ENCODE data around the gene NEO1.

NEO1 gene

DNA sequence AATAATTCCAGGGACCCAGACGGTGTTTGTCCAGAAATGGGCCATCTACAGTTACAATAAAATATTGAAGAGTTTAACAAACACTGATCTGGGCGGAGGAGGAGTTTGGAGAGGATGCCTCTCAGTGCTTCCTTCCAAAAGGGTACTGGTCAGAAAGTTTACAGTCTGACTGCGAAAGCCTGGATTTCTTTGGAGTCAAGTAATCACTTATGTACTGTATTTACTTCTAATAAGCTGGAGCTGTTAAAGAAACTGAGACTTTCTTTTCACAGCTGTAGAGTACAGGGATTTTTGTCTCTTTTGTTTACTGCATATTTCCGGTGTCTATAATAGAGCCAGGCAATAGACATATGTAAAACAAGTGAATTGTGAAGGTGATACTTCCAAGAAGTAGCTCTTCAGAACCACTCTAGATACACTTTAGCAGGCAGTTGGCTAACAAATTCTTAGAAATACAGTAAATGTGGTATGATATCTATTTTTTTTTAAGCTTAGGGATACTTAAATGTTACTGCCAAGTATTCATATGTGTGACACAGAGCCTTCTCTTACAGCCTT lies 22.1 kb upstream of the NEO1 start:
- Histone ChIP-seq H3K23ac (ENCODE audit: low read length) (no peak overlapping the region), H3K4ac (ENCODE audit: low read depth, low read length) (no peak overlapping the region), H4K91ac (ENCODE audit: low read depth, low read length) (no peak overlapping the region), H2AK5ac (ENCODE audit: low read length) (no peak overlapping the region), H3K79me2 (ENCODE audit: control insufficient read depth, insufficient read depth, low read length, poor library complexity) (no peaks in the 10 kb centered on the region), H3K79me1 (ENCODE audit: low read length) (no peaks in the 10 kb centered on the region), H2BK5ac (ENCODE audit: low read depth, low read length, poor library complexity) (no peak overlapping the region), H4K8ac (ENCODE audit: low read depth, low read length) (no peak overlapping the region), H4K12ac (ENCODE audit: low read depth, low read length) (no peak overlapping the region), H3K14ac (ENCODE audit: low read length) (no peak overlapping the region), H2BK12ac (ENCODE audit: low read length) (no peak overlapping the region), H3K9ac (ENCODE audit: low read length) (no peak overlapping the region), H3K4me1 (ENCODE audit: control insufficient read depth in 1 of 2, insufficient read depth in 2 of 2, low read length in 2 of 2) (no peaks in the 10 kb centered on the region), H3K9me3 (ENCODE audit: insufficient read depth, low read depth, low read length) (no peaks in the 10 kb centered on the region), H3K36me3 (ENCODE audit: control insufficient read depth in 1 of 2, insufficient read depth in 2 of 2, low read length in 2 of 2) (no peaks in the 10 kb centered on the region), H3K27me3 (ENCODE audit: insufficient read depth, low read length) (no peaks in the 10 kb centered on the region), H3K4me2 (ENCODE audit: low read length) (no peak overlapping the region), H2AFZ (ENCODE audit: insufficient read depth, low read length, poor library complexity) (no peak overlapping the region), H3K18ac (ENCODE audit: low read length) (no peak overlapping the region), H3K27ac (ENCODE audit: low read depth, low read length) (no peak overlapping the region), H2BK120ac (ENCODE audit: insufficient read depth, low read length, poor library complexity) (no peak overlapping the region), H3K4me3 (ENCODE audit: low read depth, low read length) (no peak overlapping the region)
- WGBS (ENCODE audit: extremely low coverage, insufficient coverage, insufficient read length), result no CpG with 5 or more reads among the region's 4 CpGs
- DNase-seq, result no peak

DNA sequence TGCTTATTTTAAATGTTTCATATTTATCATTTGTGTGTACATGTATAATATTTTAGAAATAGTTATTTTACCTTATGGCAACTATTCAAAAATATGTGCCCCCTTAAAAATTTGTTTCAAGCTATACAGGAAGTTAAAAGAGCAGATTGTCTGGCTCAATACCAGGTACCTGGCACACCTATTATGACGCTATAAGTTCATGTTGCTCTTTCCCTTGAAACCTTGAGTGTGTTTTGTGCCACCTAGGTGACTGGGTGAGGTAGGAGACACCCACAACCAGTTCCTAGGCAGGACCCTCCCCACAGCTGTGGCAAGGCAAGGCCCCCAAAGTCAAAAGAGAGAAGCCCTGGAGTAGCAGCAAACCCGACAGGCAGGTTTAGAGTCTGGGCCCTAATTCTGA lies 20.6 kb upstream of the NEO1 start:
- H3K9ac ChIP-seq (ENCODE audit: low read length), result no peak overlapping the region
- H3K14ac ChIP-seq (ENCODE audit: low read length), result no peak overlapping the region
- no peaks in the 10 kb centered on the region for H3K79me1 ChIP-seq (ENCODE audit: low read length)
- no peaks in the 10 kb centered on the region for H3K79me2 ChIP-seq (ENCODE audit: control insufficient read depth, insufficient read depth, low read length, poor library complexity)
- no peak overlapping the region for H3K18ac ChIP-seq (ENCODE audit: low read length)
- H3K9me3 ChIP-seq (ENCODE audit: insufficient read depth, low read depth, low read length), result no peaks in the 10 kb centered on the region
- no peak overlapping the region for H3K27ac ChIP-seq (ENCODE audit: low read depth, low read length)
- H3K4me3 ChIP-seq (ENCODE audit: low read depth, low read length), result no peak overlapping the region
- no peak overlapping the region for H3K4ac ChIP-seq (ENCODE audit: low read depth, low read length)
- no peak overlapping the region for H2BK120ac ChIP-seq (ENCODE audit: insufficient read depth, low read length, poor library complexity)
- H2BK12ac ChIP-seq (ENCODE audit: low read length), result no peak overlapping the region
- no peak overlapping the region for H4K8ac ChIP-seq (ENCODE audit: low read depth, low read length)
- H3K23ac ChIP-seq (ENCODE audit: low read length), result peak overlapping the region; percentile 90
- no CpG with 5 or more reads among the region's 2 CpGs for WGBS (ENCODE audit: extremely low coverage, insufficient coverage, insufficient read length)
- H4K12ac ChIP-seq (ENCODE audit: low read depth, low read length), result no peak overlapping the region
- H3K4me2 ChIP-seq (ENCODE audit: low read length), result no peak overlapping the region
- H4K91ac ChIP-seq (ENCODE audit: low read depth, low read length), result no peak overlapping the region
- no peak overlapping the region for H2AK5ac ChIP-seq (ENCODE audit: low read length)
- H2AFZ ChIP-seq (ENCODE audit: insufficient read depth, low read length, poor library complexity), result no peak overlapping the region
- H2BK5ac ChIP-seq (ENCODE audit: low read depth, low read length, poor library complexity), result no peak overlapping the region
- H3K27me3 ChIP-seq (ENCODE audit: insufficient read depth, low read length), result no peaks in the 10 kb centered on the region
- no peaks in the 10 kb centered on the region for H3K4me1 ChIP-seq (ENCODE audit: control insufficient read depth in 1 of 2, insufficient read depth in 2 of 2, low read length in 2 of 2)
- no peaks in the 10 kb centered on the region for H3K36me3 ChIP-seq (ENCODE audit: control insufficient read depth in 1 of 2, insufficient read depth in 2 of 2, low read length in 2 of 2)
- no peak for DNase-seq

DNA sequence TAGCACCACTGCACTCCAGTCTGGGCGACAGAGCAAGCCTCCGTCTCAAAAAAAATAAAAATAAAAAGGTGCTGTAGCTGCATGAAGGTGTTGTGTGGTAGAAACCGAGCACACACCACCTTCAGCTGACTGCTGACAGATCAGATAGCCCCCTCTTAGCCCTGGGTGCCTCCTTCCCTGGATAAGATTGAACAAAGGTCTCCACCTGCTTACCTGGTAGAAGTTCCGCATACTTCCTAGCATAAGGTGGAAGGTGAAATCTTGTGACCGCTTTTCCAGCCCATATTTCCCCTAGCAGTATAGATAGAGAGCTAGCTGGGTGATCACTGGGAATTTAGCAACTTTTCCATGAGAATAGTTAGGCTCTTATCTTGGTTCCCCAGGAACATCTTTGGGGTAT lies 18.7 kb upstream of the NEO1 start:
- no peaks in the 10 kb centered on the region for H3K9me3 ChIP-seq (ENCODE audit: insufficient read depth, low read depth, low read length)
- H3K14ac ChIP-seq (ENCODE audit: low read length), result no peak overlapping the region
- no peak overlapping the region for H4K12ac ChIP-seq (ENCODE audit: low read depth, low read length)
- H3K27me3 ChIP-seq (ENCODE audit: insufficient read depth, low read length), result no peaks in the 10 kb centered on the region
- no peaks in the 10 kb centered on the region for H3K36me3 ChIP-seq (ENCODE audit: control insufficient read depth in 1 of 2, insufficient read depth in 2 of 2, low read length in 2 of 2)
- H3K4me2 ChIP-seq (ENCODE audit: low read length), result no peak overlapping the region
- H2AK5ac ChIP-seq (ENCODE audit: low read length), result no peak overlapping the region
- no peak overlapping the region for H4K91ac ChIP-seq (ENCODE audit: low read depth, low read length)
- no peak overlapping the region for H3K9ac ChIP-seq (ENCODE audit: low read length)
- no peaks in the 10 kb centered on the region for H3K4me1 ChIP-seq (ENCODE audit: control insufficient read depth in 1 of 2, insufficient read depth in 2 of 2, low read length in 2 of 2)
- no peak overlapping the region for H3K23ac ChIP-seq (ENCODE audit: low read length)
- H4K8ac ChIP-seq (ENCODE audit: low read depth, low read length), result no peak overlapping the region
- no peaks in the 10 kb centered on the region for H3K79me2 ChIP-seq (ENCODE audit: control insufficient read depth, insufficient read depth, low read length, poor library complexity)
- H2AFZ ChIP-seq (ENCODE audit: insufficient read depth, low read length, poor library complexity), result no peak overlapping the region
- no CpG with 5 or more reads among the region's 5 CpGs for WGBS (ENCODE audit: extremely low coverage, insufficient coverage, insufficient read length)
- DNase-seq, result no peak
- no peak overlapping the region for H3K4ac ChIP-seq (ENCODE audit: low read depth, low read length)
- H3K27ac ChIP-seq (ENCODE audit: low read depth, low read length), result no peak overlapping the region
- no peak overlapping the region for H3K18ac ChIP-seq (ENCODE audit: low read length)
- H2BK120ac ChIP-seq (ENCODE audit: insufficient read depth, low read length, poor library complexity), result no peak overlapping the region
- H3K4me3 ChIP-seq (ENCODE audit: low read depth, low read length), result no peak overlapping the region
- no peaks in the 10 kb centered on the region for H3K79me1 ChIP-seq (ENCODE audit: low read length)
- no peak overlapping the region for H2BK5ac ChIP-seq (ENCODE audit: low read depth, low read length, poor library complexity)
- no peak overlapping the region for H2BK12ac ChIP-seq (ENCODE audit: low read length)

DNA sequence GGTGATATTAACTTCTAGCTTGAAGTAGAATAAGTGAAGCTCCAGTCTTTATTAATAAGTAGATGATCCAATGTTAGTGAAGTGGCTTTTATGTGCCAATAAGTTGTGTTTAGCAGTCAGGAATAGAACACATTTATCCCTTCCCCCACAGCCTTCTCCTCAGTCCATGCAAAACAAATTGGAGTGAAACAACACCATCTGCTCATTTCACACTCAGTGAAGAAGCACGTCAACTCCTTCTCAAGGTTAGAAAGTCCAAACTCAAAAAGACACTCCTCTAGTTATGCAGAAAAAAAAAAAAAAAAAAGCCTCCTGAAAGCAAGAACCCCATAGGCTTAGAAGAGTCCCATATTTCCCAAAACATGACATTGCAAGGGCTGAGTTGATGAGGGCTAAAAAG lies 18.0 kb upstream of the NEO1 start:
- Histone ChIP-seq H3K36me3 (ENCODE audit: control insufficient read depth in 1 of 2, insufficient read depth in 2 of 2, low read length in 2 of 2) (no peaks in the 10 kb centered on the region), H3K23ac (ENCODE audit: low read length) (no peak overlapping the region), H2BK120ac (ENCODE audit: insufficient read depth, low read length, poor library complexity) (no peak overlapping the region), H3K27me3 (ENCODE audit: insufficient read depth, low read length) (no peaks in the 10 kb centered on the region), H2BK5ac (ENCODE audit: low read depth, low read length, poor library complexity) (no peak overlapping the region), H3K27ac (ENCODE audit: low read depth, low read length) (no peak overlapping the region), H3K9me3 (ENCODE audit: insufficient read depth, low read depth, low read length) (no peaks in the 10 kb centered on the region), H3K4me2 (ENCODE audit: low read length) (no peak overlapping the region), H2AK5ac (ENCODE audit: low read length) (no peak overlapping the region), H2AFZ (ENCODE audit: insufficient read depth, low read length, poor library complexity) (no peak overlapping the region), H4K12ac (ENCODE audit: low read depth, low read length) (no peak overlapping the region), H3K9ac (ENCODE audit: low read length) (no peak overlapping the region), H3K79me1 (ENCODE audit: low read length) (no peaks in the 10 kb centered on the region), H3K14ac (ENCODE audit: low read length) (no peak overlapping the region), H3K79me2 (ENCODE audit: control insufficient read depth, insufficient read depth, low read length, poor library complexity) (no peaks in the 10 kb centered on the region), H3K4me3 (ENCODE audit: low read depth, low read length) (no peak overlapping the region), H3K4me1 (ENCODE audit: control insufficient read depth in 1 of 2, insufficient read depth in 2 of 2, low read length in 2 of 2) (no peaks in the 10 kb centered on the region), H4K8ac (ENCODE audit: low read depth, low read length) (no peak overlapping the region), H3K18ac (ENCODE audit: low read length) (no peak overlapping the region), H4K91ac (ENCODE audit: low read depth, low read length) (no peak overlapping the region), H2BK12ac (ENCODE audit: low read length) (no peak overlapping the region), H3K4ac (ENCODE audit: low read depth, low read length) (no peak overlapping the region)
- DNase-seq, result no peak
- WGBS (ENCODE audit: extremely low coverage, insufficient coverage, insufficient read length), result no CpG with 5 or more reads among the region's 1 CpG
